Stimulated activated CD4-positive, alpha-beta T cell treated with anti-CD3 and anti-CD28 coated beads, Interleukin-15, amount 100 ng/mL, for 48 hours (primary cell): Measurements from ENCODE around the gene ZNF407.

Experiments
- DNase-seq, 2 donors: peaks; one replicate each; pipeline ENCODE4 v3.0.0-alpha.2; 2020; ENCODE audit warnings: low read depth in 2 of 2

ZNF407 gene

DNA sequence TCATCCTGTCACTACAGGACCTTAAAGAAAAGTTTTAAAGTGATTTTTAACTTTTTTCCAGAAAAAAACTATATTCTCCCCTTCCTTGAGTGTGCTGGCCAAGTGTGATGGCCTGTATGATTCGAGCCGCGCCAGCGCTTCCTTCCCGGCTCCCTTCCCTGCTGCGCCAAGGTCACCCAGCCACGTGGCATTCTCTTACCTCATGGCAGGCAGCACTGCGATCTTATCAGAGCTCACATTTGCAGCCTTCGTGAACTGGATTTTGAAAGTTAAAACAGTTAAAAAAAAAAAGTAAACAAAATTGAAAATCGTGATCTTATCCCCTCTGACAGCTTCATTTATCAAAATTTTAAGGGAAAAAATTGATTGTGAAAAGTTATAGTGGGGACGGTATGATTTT lies 331.4 kb downstream of the ZNF407 start:
- DNase-seq, result no peak

DNA sequence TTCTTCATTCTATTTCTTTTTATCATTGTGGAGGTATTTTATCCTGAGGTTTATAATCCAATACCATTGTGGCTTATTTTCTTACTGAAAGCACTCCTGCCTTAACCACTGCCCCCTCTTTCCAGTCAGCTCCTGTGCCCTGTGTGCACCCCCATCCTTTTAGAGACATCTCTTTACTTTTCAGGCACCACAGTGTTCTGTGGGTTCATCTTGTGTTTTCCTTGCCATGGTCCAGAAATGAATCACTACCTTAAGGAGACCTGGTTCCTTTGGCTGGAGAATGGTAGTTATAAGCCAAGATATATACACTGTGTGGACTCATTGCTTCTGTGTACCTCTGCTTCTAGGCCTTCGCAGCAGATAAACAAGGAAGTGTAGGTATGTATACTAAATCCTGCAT lies 332.9 kb downstream of the ZNF407 start:
- DNase-seq, result no peak

DNA sequence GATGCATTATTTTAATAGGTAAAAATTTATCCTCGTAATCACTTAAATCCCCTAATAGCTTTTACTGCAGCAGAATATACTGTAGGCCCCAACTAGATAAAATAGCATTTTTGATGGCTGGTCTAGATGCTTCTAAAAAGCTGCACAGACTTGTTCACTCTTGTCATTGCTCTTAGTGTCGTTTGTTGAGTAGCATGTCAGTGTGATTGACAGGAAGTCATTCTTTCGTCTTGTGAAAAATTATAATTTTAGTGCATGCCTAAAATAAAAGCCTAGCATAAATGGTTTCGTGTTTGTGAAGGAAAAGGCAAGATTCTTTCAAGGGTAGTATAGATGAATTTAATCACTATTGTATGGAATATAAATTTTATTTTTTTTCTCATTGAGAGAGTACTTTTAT lies 336.3 kb downstream of the ZNF407 start:
- DNase-seq, result no peak

- no peak for DNase-seq
Observed at GRCh38 chr18:74935434-74935833, 337.8 kb downstream of the ZNF407 start.

DNA sequence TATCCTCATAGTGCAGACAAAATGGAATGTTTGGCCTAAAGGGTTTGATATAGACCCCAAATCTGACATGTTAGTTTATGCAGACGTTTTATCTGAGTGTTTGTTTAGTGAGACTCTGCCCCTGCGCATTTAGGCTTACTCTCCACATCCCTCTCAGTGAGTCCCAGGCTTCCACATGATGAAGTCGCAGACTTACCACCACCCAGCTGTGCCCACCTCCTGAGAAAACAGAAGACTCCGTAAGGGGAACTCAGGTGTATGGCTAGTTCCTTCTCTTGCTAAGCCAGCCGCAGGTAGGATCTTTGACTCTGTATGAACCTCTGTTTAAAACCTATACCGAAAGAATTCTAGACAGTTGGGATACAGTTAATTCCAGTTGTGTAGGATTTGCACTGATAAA lies 338.7 kb downstream of the ZNF407 start:
- DNase-seq, result no peak

DNA sequence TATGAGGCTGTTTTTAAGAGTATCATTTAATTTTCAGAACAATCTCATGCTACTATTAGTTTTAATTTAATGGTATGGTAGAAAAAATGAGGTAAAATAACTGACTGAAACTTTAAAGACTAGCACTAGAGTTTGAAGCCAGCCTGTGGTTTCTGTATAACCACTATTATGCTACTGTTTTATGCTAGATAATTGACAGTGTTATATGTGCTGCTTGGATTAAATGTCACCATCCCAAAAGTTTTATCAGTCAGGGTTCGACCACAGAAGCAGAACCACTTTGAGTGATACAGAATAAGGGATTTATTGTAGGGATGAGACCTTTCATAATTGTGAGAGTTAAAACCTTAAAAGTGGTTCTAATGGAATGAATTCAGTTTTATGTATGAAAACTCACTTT lies 339.6 kb downstream of the ZNF407 start:
- DNase-seq, result no peak

DNA sequence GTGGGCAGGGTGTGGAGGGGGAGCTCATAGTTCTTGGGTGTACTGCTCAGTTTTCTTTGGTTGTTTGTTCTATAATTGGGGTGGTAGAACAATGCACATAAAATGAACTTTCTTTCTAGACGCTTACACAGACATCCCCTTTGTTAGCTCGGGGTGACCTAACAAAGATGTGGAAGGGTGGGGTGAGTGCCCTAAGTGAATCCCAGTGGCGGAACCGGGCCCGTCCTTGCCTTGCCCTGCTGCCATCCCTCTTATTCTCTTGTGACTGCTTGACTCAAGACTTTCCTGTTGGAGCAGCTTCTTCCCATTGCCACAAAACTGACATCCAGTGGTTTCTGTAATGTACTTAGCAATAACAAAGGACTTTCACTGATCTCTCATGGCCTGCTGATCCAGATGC lies 343.2 kb downstream of the ZNF407 start:
- no peak for DNase-seq

GRCh38 chr18:74942319-74942910 lies 344.7 kb downstream of the ZNF407 start:
- DNase-seq, result no peak

DNA sequence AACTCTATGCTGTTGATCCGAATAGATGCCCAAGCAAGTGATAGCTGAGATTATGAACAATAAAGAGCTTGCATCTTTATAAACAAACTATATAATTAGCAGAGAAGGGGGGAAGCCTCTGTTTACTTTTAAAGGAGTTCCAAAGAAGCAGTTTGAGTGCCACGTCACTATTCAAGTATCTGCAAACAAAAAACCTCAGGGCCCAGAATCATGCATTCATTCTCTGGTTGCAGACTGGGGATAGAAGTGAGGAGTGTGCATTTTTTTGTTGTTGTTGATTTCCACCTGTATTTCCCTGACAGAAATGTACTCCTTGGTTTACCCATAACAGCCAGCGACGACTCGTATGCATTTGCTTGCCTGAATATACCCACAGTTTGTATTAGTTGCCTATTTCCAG lies 347.0 kb downstream of the ZNF407 start:
- no peak for DNase-seq

DNA sequence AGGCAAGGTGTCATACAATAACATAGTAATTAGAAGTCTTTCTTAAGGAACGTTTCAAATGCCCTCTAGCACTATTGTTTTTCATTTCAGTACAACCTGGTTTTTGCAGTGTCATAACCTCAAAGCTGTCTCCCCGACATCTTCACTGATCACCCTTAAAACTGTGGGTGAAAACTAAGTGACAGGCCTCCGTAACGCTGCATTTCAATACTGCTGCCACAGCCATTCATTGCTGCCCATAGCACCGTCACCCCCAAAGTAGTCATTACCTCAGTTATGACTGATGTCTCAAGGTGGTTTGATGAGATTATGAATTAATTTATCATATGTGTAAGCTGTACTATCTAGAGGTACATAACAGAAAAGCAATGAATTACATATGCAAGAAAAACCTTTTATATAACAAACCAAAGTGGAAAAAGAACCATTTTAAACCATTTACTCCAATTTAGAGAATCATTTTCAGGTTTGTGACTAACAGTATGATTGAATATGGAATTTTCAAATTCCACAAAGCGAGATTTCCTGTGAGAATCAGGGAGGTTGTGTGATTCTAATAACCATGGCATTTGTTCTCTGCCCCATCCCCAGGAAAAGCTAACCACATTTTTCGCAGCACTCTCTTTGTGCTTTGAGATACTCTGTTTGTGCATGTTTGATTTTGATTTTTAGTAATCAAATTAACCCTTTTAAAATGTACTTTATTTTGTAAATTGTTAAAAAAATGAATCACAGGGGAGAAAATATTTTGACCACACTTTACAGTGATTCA lies 348.3 kb downstream of the ZNF407 start:
- DNase-seq, result no peak

GRCh38 chr18:74946646-74947375 lies 349.1 kb downstream of the ZNF407 start:
- no peak for DNase-seq

GRCh38 chr18:74947417-74947816 lies 349.7 kb downstream of the ZNF407 start:
- no peak for DNase-seq

GRCh38 chr18:74947875-74948274 lies 350.2 kb downstream of the ZNF407 start:
- no peak for DNase-seq

DNA sequence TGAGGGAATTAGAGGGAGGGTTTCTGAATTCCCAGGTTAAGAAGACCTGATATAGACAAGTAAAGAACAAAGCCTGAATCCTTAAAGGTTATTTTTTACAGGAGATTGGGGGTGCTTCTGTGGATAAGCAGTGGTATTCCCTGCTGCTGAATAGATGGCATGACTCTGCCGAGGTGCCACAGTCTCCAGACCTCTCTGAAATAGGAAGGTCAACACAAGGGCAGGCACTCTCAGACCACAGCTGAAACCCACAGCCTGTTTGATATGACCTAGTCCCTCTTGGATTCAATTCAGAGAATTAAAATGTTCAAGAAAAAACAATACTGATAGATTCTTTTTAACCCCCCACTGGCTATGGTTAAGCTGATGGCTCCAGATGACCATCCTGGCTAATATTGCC lies 351.9 kb downstream of the ZNF407 start:
- DNase-seq, result no peak

- DNase-seq, result no peak
Observed at GRCh38 chr18:74950479-74950878, 352.8 kb downstream of the ZNF407 start.

GRCh38 chr18:74951165-74951760 lies 353.6 kb downstream of the ZNF407 start:
- no peak for DNase-seq

GRCh38 chr18:74957588-74958224 lies 360.0 kb downstream of the ZNF407 start:
- DNase-seq, result no peak

GRCh38 chr18:74959216-74959615 lies 361.5 kb downstream of the ZNF407 start:
- DNase-seq, result no peak

GRCh38 chr18:74961596-74961995 lies 363.9 kb downstream of the ZNF407 start:
- DNase-seq, result no peak

- DNase-seq, result no peak
Observed at GRCh38 chr18:74963820-74964446, 366.3 kb downstream of the ZNF407 start.

DNA sequence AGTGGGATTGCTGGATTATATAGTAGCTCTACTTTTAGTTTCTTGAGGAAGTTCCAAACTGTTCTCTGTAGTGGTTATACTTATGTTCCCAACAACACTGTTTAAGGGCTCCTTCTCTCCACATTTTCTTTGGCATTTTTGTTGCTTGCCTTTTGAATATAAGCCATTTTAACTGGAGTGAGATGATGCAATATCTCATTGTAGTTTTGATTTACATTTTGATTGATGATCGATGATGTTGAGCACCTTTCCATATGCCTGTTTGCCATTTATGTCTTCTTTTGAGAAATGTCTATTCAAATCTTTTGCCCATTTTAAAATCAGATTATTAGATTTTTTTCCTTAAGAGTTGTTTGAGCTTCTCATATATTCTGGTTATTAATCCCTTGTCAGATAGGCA lies 368.0 kb downstream of the ZNF407 start:
- DNase-seq, result no peak

GRCh38 chr18:74967438-74967837 lies 369.8 kb downstream of the ZNF407 start:
- no peak for DNase-seq
